Naive B cell (primary cell): ENCODE measurements around the gene MAPKAPK2. TPM values are rescaled to one million over a fixed set of nuclear protein-coding genes. Genes with fewer than 3 reads are reported as not detected.
"Not testable (repeated sequence)": the region's sequence is repeated elsewhere in the genome, so short reads cannot be mapped to it uniquely, and the experiment has no call there.

ENCODE experiments used
- ATAC-seq, 2 donors: fragments of 150-1000 bp; cut with Tn5 transposase; 2 replicates each; pipeline ENCODE4 v1.10.0; 2021; ENCODE audit warnings: low read depth in 2 of 2, mild to moderate bottlenecking in 2 of 2, moderate library complexity in 2 of 2
- DNase-seq: peaks from one replicate; pipeline ENCODE4 v3.0.0; 2022
- H3K27ac Mint-ChIP-seq, 6 donors: one replicate each; pipeline ENCODE4 v1.8.0; 2020 to 2022; ENCODE audit warnings: mild to moderate bottlenecking in 6 of 6, mixed read lengths in 6 of 6, moderate library complexity in 5 of 6, inconsistent platforms in 2 of 6
- H3K27me3 Mint-ChIP-seq, 3 donors: one replicate each; pipeline ENCODE4 v1.8.0; 2021 to 2022; ENCODE audit warnings: mixed read lengths in 3 of 3, mild to moderate bottlenecking in 1 of 3
- H3K36me3 Mint-ChIP-seq, 2 donors: one replicate each; pipeline ENCODE4 v1.8.0; 2020 to 2022; ENCODE audit warnings: mixed read lengths in 2 of 2, inconsistent platforms in 1 of 2, mild to moderate bottlenecking in 1 of 2
- H3K4me1 Mint-ChIP-seq, 3 donors: one replicate each; pipeline ENCODE4 v1.8.0; 2020 to 2022; ENCODE audit warnings: mixed read lengths in 3 of 3, inconsistent platforms in 1 of 3, mild to moderate bottlenecking in 1 of 3, moderate library complexity in 1 of 3
- H3K4me3 Mint-ChIP-seq, 8 donors: one replicate each; pipeline ENCODE4 v1.8.0; 2020 to 2022; ENCODE audit warnings: mild to moderate bottlenecking in 8 of 8, mixed read lengths in 8 of 8, moderate library complexity in 8 of 8, inconsistent platforms in 2 of 8
- H3K9me3 Mint-ChIP-seq, 7 donors: one replicate each; pipeline ENCODE4 v1.8.0; 2020 to 2022; ENCODE audit warnings: mixed read lengths in 7 of 7, mild to moderate bottlenecking in 5 of 7, inconsistent platforms in 2 of 7, moderate library complexity in 1 of 7
- polyA plus RNA-seq, 6 donors: library from polyadenylated mRNA; unstranded; fragments of 300-500 nt; fragmentation: Illumina TruSeq; gene quantifications; one replicate each; pipeline ENCODE4 v1.2.3, GENCODE V29; 2021; ENCODE audit warnings: low read depth in 6 of 6

The MAPKAPK2 gene
- 1 to 10 TPM; 1.7 to 3.6 (median 2.8) TPM for polyA plus RNA-seq

- H3K4me3 Mint-ChIP-seq = peak within 1 kb of the TSS; percentile 91 to 100 (median 99)
- peaks cover 70 to 82% (median 78%) of the 10 kb centered on the region in 3 donors for H3K4me1 Mint-ChIP-seq
- H3K27ac Mint-ChIP-seq = peak within 1 kb of the TSS; percentile 89 to 97 (median 95)
- ATAC-seq = peak; percentile 70 to 72
- H3K36me3 Mint-ChIP-seq = no peaks in the 10 kb centered on the region
- no peaks in the 10 kb centered on the region for H3K9me3 Mint-ChIP-seq
- H3K27me3 Mint-ChIP-seq = no peaks in the 10 kb centered on the region
- DNase-seq = peak; percentile 70
Measured at GRCh38 chr1:206684478-206685333, at the start of gene MAPKAPK2. Gene MAPKAPK2, plus strand, starts transcription at chr1:206684905. Its CDS starts 325 bp downstream, at chr1:206685230.

DNA sequence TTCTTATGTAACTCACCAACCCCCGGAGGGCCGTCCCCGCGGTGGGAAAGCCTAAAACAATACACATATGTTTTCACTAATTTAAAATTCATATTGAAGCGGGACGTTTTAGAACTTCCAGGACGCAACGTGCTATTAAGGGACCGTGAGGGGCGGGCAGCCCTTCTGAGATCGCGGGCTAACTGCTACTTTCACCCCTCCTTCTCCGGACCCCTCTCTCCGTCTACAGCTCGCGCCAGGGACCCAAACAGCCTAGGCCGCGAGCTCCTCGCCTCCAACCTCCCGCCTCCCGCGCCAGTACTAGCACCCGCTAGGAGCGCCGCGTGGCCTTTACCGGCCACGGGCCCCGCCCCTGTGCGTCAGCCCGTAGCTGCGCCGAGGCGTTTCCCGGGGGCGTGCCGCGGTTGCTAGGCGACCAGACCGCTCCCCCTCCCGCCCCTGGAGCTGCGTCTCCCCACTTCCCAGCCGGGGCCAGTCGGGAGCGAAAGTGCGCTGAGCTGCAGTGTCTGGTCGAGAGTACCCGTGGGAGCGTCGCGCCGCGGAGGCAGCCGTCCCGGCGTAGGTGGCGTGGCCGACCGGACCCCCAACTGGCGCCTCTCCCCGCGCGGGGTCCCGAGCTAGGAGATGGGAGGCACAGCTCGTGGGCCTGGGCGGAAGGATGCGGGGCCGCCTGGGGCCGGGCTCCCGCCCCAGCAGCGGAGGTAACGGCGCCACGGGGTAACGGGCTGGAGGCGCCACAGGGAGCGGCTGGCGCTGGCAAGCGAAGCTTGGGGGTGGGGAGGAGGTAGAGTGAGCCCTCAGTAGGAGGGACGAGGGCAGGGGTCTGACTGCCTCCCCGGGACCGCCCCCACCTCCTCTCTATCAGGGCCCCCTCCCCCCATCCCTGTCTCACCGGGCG is 49.4 kb upstream of the MAPKAPK2 start, which contains the start of gene DYRK3:
DYRK3 (plus strand) TSS at position 457 of the 898 bp plus-strand sequence; CDS start at position 625, 168 bp downstream.
- Mint-ChIP-seq H3K9me3 (no peaks in the 10 kb centered on the region), H3K36me3 (no peaks in the 10 kb centered on the region), H3K4me1 (peaks cover 13 to 23% (median 21%) of the 10 kb centered on the region in 3 donors), H3K4me3 (peak within 1 kb of the TSS; percentile 90 to 95 (median 91)), H3K27me3 (peaks cover 4 to 9% (median 5%) of the 10 kb centered on the region in 3 donors), H3K27ac (peak within 1 kb of the TSS; percentile 17 to 94 (median 80))
- peak; percentile 89 to 90 for ATAC-seq
- DNase-seq = peak; percentile 84

- peaks cover 13 to 21% (median 21%) of the 10 kb centered on the region in 3 donors for H3K4me1 Mint-ChIP-seq
- H3K36me3 Mint-ChIP-seq = no peaks in the 10 kb centered on the region
- H3K9me3 Mint-ChIP-seq = no peaks in the 10 kb centered on the region
- H3K27ac Mint-ChIP-seq = peak overlapping the region in 2 of 6 donors; percentile 56 to 94
- DNase-seq (peak; percentile 16), ATAC-seq (no peak)
- peaks cover 4 to 9% (median 7%) of the 10 kb centered on the region in 3 donors for H3K27me3 Mint-ChIP-seq
- peak overlapping the region; percentile 82 to 94 (median 86) for H3K4me3 Mint-ChIP-seq
Measured at GRCh38 chr1:206635978-206636345, 48.7 kb upstream of the MAPKAPK2 start.

DNA sequence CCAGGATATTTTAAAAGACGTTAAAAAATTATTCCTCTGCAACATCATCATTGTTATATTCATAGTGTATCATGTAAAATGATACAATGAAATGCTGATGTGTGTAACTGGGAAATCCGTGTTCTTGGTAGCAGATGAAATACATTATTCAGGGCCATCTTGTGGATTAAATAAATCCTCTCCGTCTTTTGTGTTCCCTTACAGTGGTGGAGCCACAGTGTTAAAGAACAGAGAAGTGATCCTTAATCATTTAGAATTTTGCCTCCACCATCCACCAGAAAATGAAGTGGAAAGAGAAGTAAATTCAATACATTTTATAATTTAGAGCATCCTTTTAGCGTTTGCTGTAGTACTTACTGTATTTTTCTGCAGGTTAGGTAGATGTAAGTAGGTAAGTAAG is 48.0 kb upstream of the MAPKAPK2 start:
- H3K27ac Mint-ChIP-seq = no peak overlapping the region
- H3K27me3 Mint-ChIP-seq = peaks cover 2 to 10% (median 9%) of the 10 kb centered on the region in 3 donors
- DNase-seq (no peak), ATAC-seq (no peak)
- peak overlapping the region in 1 of 8 donors; percentile 88 for H3K4me3 Mint-ChIP-seq
- H3K9me3 Mint-ChIP-seq = no peaks in the 10 kb centered on the region
- H3K36me3 Mint-ChIP-seq = no peaks in the 10 kb centered on the region
- H3K4me1 Mint-ChIP-seq = peaks cover 13 to 21% (median 21%) of the 10 kb centered on the region in 3 donors

DNA sequence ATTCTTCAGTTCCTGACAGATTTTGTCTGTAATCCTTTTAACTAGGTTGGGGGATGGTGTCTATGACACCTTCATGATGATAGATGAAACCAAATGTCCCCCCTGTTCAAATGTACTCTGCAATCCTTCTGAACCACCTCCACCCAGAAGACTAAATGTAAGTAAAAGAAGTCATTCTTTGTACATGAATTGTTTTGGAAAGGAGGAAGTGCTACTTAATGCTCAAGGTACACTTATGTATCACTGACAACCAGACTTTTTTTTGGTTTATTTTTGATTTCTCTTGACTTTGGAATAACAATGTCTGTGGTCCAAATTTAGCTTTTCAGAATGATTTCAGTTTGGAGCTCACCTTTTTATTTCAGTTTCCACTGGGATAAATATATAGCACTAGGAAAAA is 47.1 kb upstream of the MAPKAPK2 start:
- peaks cover 13 to 21% (median 21%) of the 10 kb centered on the region in 3 donors for H3K4me1 Mint-ChIP-seq
- H3K27ac Mint-ChIP-seq = peak overlapping the region in 3 of 6 donors; percentile 3 to 21 (median 7)
- peak overlapping the region in 1 of 8 donors; percentile 74 for H3K4me3 Mint-ChIP-seq

GRCh38 chr1:206642074-206642473 is 42.6 kb upstream of the MAPKAPK2 start:
- H3K27ac Mint-ChIP-seq, H3K36me3 Mint-ChIP-seq, DNase-seq, H3K9me3 Mint-ChIP-seq, H3K27me3 Mint-ChIP-seq, H3K4me1 Mint-ChIP-seq, ATAC-seq, H3K4me3 Mint-ChIP-seq: not testable (repeated sequence)

More for the DNA sequence above, 47.1 kb upstream of the MAPKAPK2 start:
- DNase-seq (no peak), ATAC-seq (no peak)
- Mint-ChIP-seq H3K27me3 (peaks cover 0 to 7% (median 4%) of the 10 kb centered on the region in 3 donors), H3K36me3 (no peaks in the 10 kb centered on the region), H3K9me3 (no peaks in the 10 kb centered on the region)

DNA sequence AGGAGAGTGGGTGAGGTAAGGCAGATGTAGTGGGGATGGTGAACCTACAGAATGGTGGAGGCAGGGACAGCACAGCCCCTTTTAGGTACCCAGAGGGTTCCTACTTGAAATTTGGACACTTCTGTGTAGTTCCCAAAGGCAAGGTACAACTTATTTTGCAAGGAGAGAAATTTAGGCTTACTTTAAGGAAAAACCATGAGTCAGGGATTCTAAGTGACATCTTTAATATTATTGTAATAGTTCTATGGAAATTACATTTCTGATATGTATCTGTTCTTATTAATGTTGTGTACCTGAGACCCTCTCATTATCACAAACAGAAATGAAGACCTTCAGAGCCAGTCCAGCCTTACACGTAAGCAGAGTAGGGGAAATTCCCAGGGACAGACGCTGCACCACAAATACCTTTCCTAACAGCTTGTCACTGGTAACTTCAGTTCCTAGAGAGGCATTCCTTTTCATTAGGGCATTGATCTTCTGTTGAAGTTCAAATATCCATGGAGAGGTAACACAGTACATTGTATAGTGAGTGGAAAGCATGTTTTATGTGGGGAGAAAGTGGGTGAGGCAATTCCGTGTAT is 41.5 kb upstream of the MAPKAPK2 start:
- ATAC-seq (no peak), DNase-seq (no peak)
- H3K4me1 Mint-ChIP-seq = no peaks in the 10 kb centered on the region
- H3K27ac Mint-ChIP-seq = no peak overlapping the region
- no peak overlapping the region for H3K4me3 Mint-ChIP-seq
- H3K36me3 Mint-ChIP-seq = no peaks in the 10 kb centered on the region
- peaks cover 0 to 6% (median 0%) of the 10 kb centered on the region in 3 donors for H3K27me3 Mint-ChIP-seq
- no peaks in the 10 kb centered on the region for H3K9me3 Mint-ChIP-seq

- ATAC-seq (no peak), DNase-seq (no peak)
- no peaks in the 10 kb centered on the region for H3K4me1 Mint-ChIP-seq
- H3K9me3 Mint-ChIP-seq = no peaks in the 10 kb centered on the region
- H3K27ac Mint-ChIP-seq = no peak overlapping the region
- peaks cover 0 to 6% (median 0%) of the 10 kb centered on the region in 3 donors for H3K27me3 Mint-ChIP-seq
- no peaks in the 10 kb centered on the region for H3K36me3 Mint-ChIP-seq
- H3K4me3 Mint-ChIP-seq = no peak overlapping the region
Measured at GRCh38 chr1:206646504-206646903, 38.2 kb upstream of the MAPKAPK2 start.

DNA sequence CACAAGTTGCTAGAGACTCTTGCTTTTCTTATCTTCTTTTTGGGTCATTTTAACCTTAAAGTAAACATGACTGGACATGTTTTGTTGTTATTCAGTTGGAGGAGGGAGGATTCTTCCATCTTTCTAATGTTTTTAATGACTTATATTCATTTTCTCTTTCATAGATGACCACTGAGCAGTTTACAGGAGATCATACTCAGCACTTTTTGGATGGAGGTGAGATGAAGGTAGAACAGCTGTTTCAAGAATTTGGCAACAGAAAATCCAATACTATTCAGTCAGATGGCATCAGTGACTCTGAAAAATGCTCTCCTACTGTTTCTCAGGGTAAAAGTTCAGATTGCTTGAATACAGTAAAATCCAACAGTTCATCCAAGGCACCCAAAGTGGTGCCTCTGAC is 37.5 kb upstream of the MAPKAPK2 start:
- Mint-ChIP-seq H3K4me1 (no peaks in the 10 kb centered on the region), H3K36me3 (no peaks in the 10 kb centered on the region), H3K27ac (no peak overlapping the region), H3K9me3 (no peaks in the 10 kb centered on the region), H3K27me3 (peaks cover 0 to 6% (median 0%) of the 10 kb centered on the region in 3 donors), H3K4me3 (no peak overlapping the region)
- ATAC-seq = no peak
- no peak for DNase-seq

DNA sequence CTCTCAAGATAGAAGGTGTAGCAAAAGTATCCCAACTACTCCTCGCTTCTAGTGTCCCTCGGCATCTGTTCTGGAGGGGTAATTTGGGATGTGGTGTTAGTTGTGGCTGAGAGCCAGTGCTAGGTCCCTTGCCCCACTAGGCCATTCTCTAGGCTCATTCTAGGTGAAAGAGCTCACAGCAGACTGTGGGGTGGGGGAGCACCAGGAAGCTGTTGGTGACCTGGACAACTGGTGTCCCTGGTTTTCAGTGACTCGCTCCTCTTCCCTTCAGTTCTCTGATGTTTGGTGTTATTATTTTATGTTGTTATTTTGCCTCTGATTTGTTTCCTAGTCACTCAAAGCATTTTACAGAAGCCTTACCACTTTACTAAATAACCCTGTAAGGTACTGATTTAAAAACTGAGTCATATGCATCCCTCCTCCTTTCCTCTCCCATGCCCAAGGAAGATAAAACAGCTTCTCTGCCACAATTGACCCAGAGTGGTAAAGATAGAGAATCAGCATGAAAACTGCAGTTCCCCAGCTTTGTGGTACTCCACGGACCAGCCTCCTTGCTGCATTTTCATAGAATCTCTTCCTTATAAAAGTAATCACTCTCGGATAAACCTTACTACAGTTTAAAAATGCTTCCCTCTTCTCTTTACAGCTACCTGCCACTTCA is 35.3 kb upstream of the MAPKAPK2 start:
- Mint-ChIP-seq H3K36me3 (no peaks in the 10 kb centered on the region), H3K27ac (no peak overlapping the region), H3K9me3 (no peaks in the 10 kb centered on the region), H3K27me3 (peaks cover 0 to 6% (median 0%) of the 10 kb centered on the region in 3 donors), H3K4me3 (no peak overlapping the region), H3K4me1 (no peaks in the 10 kb centered on the region)
- ATAC-seq = no peak
- no peak for DNase-seq

DNA sequence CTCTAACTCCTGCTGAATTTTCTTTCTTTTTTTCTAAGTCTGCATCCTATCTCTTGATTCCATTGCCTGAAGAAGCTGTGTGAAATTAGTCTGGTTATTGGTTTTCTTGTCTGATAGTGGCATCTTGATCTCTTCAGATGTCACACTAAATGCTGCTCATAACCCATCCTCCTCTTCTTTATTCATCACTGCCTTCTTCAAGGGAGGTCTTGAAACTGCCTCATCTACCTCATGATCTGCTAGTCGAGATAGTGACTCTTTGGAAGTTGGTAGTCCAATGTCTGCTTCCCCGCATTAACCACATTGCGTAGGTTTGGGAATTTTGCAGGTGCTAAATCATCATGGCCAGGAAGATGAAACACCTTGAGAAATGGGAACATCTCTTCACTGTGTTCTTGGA is 33.7 kb upstream of the MAPKAPK2 start:
- H3K27me3 Mint-ChIP-seq = peaks cover 0 to 6% (median 0%) of the 10 kb centered on the region in 3 donors
- no peaks in the 10 kb centered on the region for H3K9me3 Mint-ChIP-seq
- DNase-seq (no peak), ATAC-seq (no peak)
- H3K4me3 Mint-ChIP-seq = no peak overlapping the region
- H3K27ac Mint-ChIP-seq = peak overlapping the region in 1 of 6 donors; percentile 44
- no peaks in the 10 kb centered on the region for H3K36me3 Mint-ChIP-seq
- no peaks in the 10 kb centered on the region for H3K4me1 Mint-ChIP-seq

GRCh38 chr1:206651958-206652890 is 32.5 kb upstream of the MAPKAPK2 start:
- Mint-ChIP-seq H3K4me1 (peaks cover 0 to 2% (median 0%) of the 10 kb centered on the region in 3 donors), H3K36me3 (no peaks in the 10 kb centered on the region), H3K4me3 (no peak overlapping the region), H3K9me3 (no peaks in the 10 kb centered on the region), H3K27me3 (peaks cover 6 to 15% (median 6%) of the 10 kb centered on the region in 3 donors), H3K27ac (peak overlapping the region in 1 of 6 donors; percentile 10)
- no peak for ATAC-seq
- DNase-seq = no peak
